Lower leg skin (tissue), 4 donors: ENCODE measurements around the gene SETSIP. TPM values are rescaled to one million over a fixed set of nuclear protein-coding genes. Genes with fewer than 3 reads are reported as not detected.

Experiments
- total RNA-seq, 4 donors: library from RNA; depleted of rRNA; stranded (reverse); fragments of >200 nt; gene quantifications; one replicate each; pipeline ENCODE4 v1.1.0, GENCODE V29; 2016

Gene SETSIP
- total RNA-seq, 4 donors from 2014 or later: not detected

Other genes with a start within 250 kb of the SETSIP start
- gene TGFBR3, start 189.3 kb downstream of the SETSIP start, total RNA-seq: 100 to 1,000 TPM in 3 of 4 donors, 10 to 100 TPM in 1; 79.4 to 134 (median 116) TPM
- not detected for gene BRDT, start 126.0 kb downstream of the SETSIP start, total RNA-seq
- gene EPHX4, start 45.4 kb downstream of the SETSIP start, total RNA-seq: 1 to 10 TPM in 3 of 4 donors, under 1 TPM in 1; 0.17 to 3.4 (median 1.5) TPM
- 1 to 10 TPM; 1.3 to 5.0 (median 2.8) TPM for gene BTBD8, start 4.9 kb upstream of the SETSIP start, total RNA-seq
- gene C1orf146, start 142.5 kb upstream of the SETSIP start, total RNA-seq: not detected
- gene GLMN, start 223.6 kb upstream of the SETSIP start, total RNA-seq: 1 to 10 TPM; 4.6 to 9.3 (median 5.1) TPM
- 10 to 100 TPM in 1 of 4 donors, 1 to 10 TPM in 3; 9.0 to 14.5 (median 9.3) TPM for gene RPAP2, start 223.6 kb upstream of the SETSIP start, total RNA-seq